RWPE1 (cell line): ENCODE measurements around the gene NIT2.

Source experiments
- CTCF ChIA-PET: fragments of 350-600 bp; sonication (Branson Sonifier 250); formaldehyde crosslinking; extraction: SDS; loops from one replicate; lab custom pipeline; 2021; lab: Yijun Ruan, JAX
- POLR2A ChIA-PET: fragments of 400-600 bp; formaldehyde crosslinking; extraction: SDS; loops from one replicate; lab custom pipeline; 2020; ENCODE audit warnings: antibody characterized with exemption; ENCODE audit not compliant: low non-redundant PET; lab: Yijun Ruan, JAX
- DNase-seq: peaks from one replicate; pipeline ENCODE4 v3.0.0; 2012; ENCODE audit warnings: low spot score
- H3K27ac ChIP-seq: fragments of 450-650 bp; 2 replicates; pipeline ENCODE4 v1.5.1; 2017
- CTCF ChIP-seq: fragments of 450-650 bp; conservative IDR thresholded peaks from 2 replicates; pipeline ENCODE4 v1.5.1; 2017; ENCODE audit warnings: low read depth, mild to moderate bottlenecking

NIT2 gene

GRCh38 chr3:100399341-100400071, 64.9 kb downstream of the NIT2 start:
- no peak overlapping the region for H3K27ac ChIP-seq

GRCh38 chr3:100400419-100400779, 65.8 kb downstream of the NIT2 start:
- ChIA-PET CTCF (interaction anchor here (1.2 kb wide), 1 partner anchor 14 kb away, joined by 3 read pairs; no protein-coding TSS in a partner anchor), POLR2A (no interaction called here)
- no peak for TF ChIP-seq CTCF
- peak; percentile 14 for DNase-seq
- H3K27ac ChIP-seq: peak overlapping the region; percentile 91

More at GRCh38 chr3:100399341-100400071, 64.9 kb downstream of the NIT2 start:
- DNase-seq: no peak
- TF ChIP-seq CTCF: no peak
- CTCF ChIA-PET: interaction anchor here (1.2 kb wide), 1 partner anchor 13 kb away, joined by 3 read pairs; no protein-coding TSS in a partner anchor
- POLR2A ChIA-PET: no interaction called here

- peak within 1 kb of the TSS; percentile 91 for H3K27ac ChIP-seq
- ChIA-PET POLR2A (interaction anchor here (0.5 to 0.6 kb wide), 2 partner anchors 17 to 39 kb away, joined by 4 to 6 read pairs; no protein-coding TSS in a partner anchor), CTCF (no interaction called here)
- DNase-seq: peak; percentile 91
- no peak for TF ChIP-seq CTCF
Measured at GRCh38 chr3:100400780-100401673, 66.5 kb downstream of the NIT2 start, which contains the start of the genes LNP1 and TOMM70. Gene LNP1 (plus strand): TSS chr3:100401539. CDS start chr3:100429730, 28,191 bp downstream. Gene TOMM70 (minus strand): TSS chr3:100401089. CDS start chr3:100400949, 140 bp downstream.

GRCh38 chr3:100401674-100402041, 67.1 kb downstream of the NIT2 start:
- H3K27ac ChIP-seq: peak overlapping the region; percentile 91
- ChIA-PET CTCF (no interaction called here), POLR2A (interaction anchor here (0.5 kb wide), 1 partner anchor 16 kb away, joined by 4 read pairs; no protein-coding TSS in a partner anchor)
- TF ChIP-seq CTCF: no peak
- DNase-seq: peak; percentile 24

GRCh38 chr3:100402256-100402655, 67.7 kb downstream of the NIT2 start:
- no peak for TF ChIP-seq CTCF
- peak; percentile 20 for DNase-seq
- H3K27ac ChIP-seq: peak overlapping the region; percentile 91; the same call in 1 of the 2 replicates
- ChIA-PET POLR2A (no interaction called here), CTCF (interaction anchor here (0.6 kb wide), 1 partner anchor 571 kb away, joined by 7 read pairs; no protein-coding TSS in a partner anchor)

- ChIA-PET POLR2A (interaction anchor here (0.7 kb wide), 1 partner anchor 22 kb away, joined by 4 read pairs; no protein-coding TSS in a partner anchor), CTCF (interaction anchor here (0.6 kb wide), 1 partner anchor 982 kb away, joined by 4 read pairs; no protein-coding TSS in a partner anchor)
- no peak for TF ChIP-seq CTCF
- no peak for DNase-seq
- H3K27ac ChIP-seq: no peak overlapping the region
Measured at GRCh38 chr3:100402891-100403290, 68.3 kb downstream of the NIT2 start.
